ENCODE results near the gene MED28.

The MED28 gene

DNA sequence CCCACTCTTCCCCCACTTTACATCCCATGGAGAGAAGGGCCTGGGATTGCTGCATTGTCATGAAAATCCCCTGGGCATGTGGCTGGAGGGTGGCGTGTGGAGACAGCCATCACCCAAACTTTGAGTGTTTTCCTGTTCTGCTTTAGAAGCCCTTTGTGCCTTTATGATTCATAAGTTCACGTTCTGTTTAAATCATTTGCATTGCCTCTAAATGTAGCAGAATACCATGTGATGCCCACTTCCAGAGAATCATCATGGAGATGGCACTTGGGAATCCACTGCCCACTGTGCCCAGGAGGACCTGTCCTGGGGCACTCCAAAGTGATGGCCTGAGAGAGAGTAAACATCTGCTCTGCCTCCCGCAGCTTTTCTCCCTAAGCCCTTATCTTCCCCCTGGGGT is 52.8 kb downstream of the MED28 start:
- no peak for DNase-seq (ENCODE audit: low read depth in 2 of 2)

- DNase-seq (ENCODE audit: low read depth in 2 of 2), result no peak
Measured at GRCh38 chr4:17667653-17668201, 53.3 kb downstream of the MED28 start.

- no peak for DNase-seq (ENCODE audit: low read depth in 2 of 2)
Measured at GRCh38 chr4:17670423-17670822, 56.0 kb downstream of the MED28 start.

DNA sequence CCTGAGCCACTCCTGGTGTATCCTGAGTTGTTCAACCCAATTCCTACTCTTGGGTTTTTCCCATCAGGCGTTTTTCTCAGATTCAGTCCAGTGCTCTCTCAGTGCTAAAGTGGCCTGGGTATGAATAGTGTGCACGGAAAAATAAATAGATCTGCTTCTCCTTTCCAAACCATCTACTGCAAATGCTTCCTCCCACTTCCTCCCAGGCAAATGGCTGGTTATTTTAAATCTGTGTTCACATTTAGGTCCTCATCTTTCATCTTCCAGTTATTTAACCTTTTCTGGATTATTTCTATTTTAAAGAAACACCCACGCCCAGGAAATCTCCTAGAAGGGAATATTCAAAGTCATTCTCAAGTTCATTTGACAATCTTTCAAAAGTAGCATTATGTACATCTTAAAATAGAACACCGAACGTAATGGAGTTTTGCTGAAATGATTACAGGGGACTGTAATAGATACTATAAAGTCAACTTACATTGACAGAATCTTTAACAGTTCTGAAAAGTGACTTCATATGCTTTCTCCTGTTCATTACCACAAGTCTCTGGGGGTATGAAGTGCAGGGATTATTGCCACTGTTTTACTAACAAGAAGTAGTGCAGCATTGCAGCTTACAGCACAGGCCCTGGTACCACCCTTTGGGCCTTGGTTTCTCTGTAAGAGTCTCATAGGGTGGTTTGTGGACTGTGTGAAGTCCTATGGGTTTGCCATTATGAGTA is 66.3 kb downstream of the MED28 start:
- DNase-seq (ENCODE audit: low read depth in 2 of 2), result no peak

DNA sequence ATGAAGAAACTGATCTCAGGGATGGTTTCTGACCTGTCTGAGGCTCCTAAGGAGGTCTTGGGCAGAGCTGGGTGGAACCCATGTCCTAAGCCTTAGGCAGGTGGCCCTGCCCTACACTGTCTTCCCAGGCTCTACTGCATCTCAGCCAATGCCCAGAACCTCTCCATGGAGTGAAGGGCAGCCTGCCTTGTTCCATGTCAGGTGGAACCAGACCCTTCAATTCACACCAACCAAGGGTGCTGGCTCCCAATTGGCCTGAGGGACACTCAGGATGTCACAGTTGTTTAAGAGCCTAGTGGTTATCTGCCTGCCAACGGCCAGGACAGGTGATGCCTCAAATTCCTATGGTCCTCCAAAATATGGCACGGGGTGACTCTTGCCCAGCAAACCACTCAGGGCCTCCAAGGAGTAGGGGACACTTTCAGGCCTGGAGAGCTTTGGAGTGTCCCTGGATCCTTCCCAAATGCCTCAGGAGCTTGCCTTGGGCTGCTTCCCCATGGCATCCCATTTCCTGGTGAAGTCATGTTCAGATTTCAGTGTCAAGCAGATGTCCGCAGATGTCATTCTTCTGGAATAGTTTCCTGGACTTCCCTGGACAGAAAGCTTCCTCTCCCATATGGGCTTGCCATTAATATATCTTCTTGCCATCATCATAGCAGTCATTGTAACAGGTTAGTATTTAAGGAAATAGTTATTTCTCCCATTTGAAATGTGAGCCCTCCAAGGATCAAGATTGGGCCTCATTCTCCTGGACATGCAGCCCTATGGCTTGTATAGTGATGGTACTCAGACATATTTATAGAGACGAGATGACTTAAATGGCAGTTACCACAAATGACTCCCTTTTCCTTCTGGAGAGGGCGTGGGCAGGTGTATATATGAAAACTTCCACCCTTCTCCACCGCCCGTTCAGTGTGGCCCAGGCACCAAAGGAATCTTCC is 67.1 kb downstream of the MED28 start:
- DNase-seq (ENCODE audit: low read depth in 2 of 2), result no peak

DNA sequence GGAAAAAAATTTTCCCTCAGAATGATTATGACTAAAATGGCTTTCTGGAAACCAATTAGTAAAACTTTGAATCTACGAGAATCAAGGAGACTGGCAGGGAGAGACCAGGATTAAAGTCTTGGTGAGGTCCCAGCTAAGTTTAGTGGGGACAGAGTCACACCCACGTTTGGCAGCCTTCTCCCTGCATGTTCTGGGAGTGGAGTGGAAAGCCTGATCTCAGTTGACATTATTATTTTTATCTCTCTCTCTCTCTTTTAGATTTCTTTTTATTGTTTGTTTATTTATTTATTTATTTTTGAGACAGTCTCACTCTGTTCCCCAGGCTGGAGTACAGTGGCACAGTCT is 67.8 kb downstream of the MED28 start:
- DNase-seq (ENCODE audit: low read depth in 2 of 2), result no peak

Data from stimulated activated CD4-positive, alpha-beta T cell treated with anti-CD3 and anti-CD28 coated beads, Interleukin-1b, Interleukin-23, amount 100 ng/mL, for 4 hours (primary cell).